DND-41 (cell line): Measurements from ENCODE around the gene CLSTN2.

ENCODE experiments used
- ATAC-seq: fragments of 200-7000 bp; cut with Tn5 transposase; 3 replicates; pipeline ENCODE4 v1.9.1; 2021; ENCODE audit warnings: low read depth; ENCODE audit not compliant: insufficient read depth
- DNase-seq: peaks from one replicate; pipeline ENCODE4 v3.0.0-alpha.2; 2020
- H2AFZ ChIP-seq: 2 replicates; pipeline ENCODE4 v1.6.0; 2012; ENCODE audit warnings: low read depth, low read length
- H3K27ac ChIP-seq: 2 replicates; pipeline ENCODE4 v1.5.1; 2012; ENCODE audit warnings: low read length, inconsistent platforms
- H3K27me3 ChIP-seq: fragments of 200-600 bp; sonication (generic); 2 replicates; pipeline ENCODE4 v1.6.0; 2012; ENCODE audit warnings: low read length, mild to moderate bottlenecking, inconsistent platforms; ENCODE audit not compliant: insufficient read depth, poor library complexity
- H3K36me3 ChIP-seq: 2 replicates; pipeline ENCODE4 v1.5.1; 2012; ENCODE audit warnings: low read length, inconsistent platforms; ENCODE audit not compliant: insufficient read depth
- H3K4me1 ChIP-seq: 2 replicates; pipeline ENCODE4 v1.5.1; 2012; ENCODE audit warnings: mild to moderate bottlenecking, low read length; ENCODE audit not compliant: insufficient read depth
- H3K4me2 ChIP-seq: 2 replicates; pipeline ENCODE4 v1.6.0; 2012; ENCODE audit warnings: mild to moderate bottlenecking, moderate library complexity, low read length, inconsistent platforms; ENCODE audit not compliant: insufficient read depth
- H3K4me3 ChIP-seq, 2 experiments: fragments of 200-600 bp in 1 of 2; shearing (Covaris generic) in 1 of 2; 2 replicates each; pipeline ENCODE4 v1.5.1; 2012 to 2016; ENCODE audit warnings: inconsistent platforms in 2 of 2, low read length in 2 of 2, mild to moderate bottlenecking in 2 of 2, low read depth in 1 of 2, moderate library complexity in 1 of 2
- H3K79me2 ChIP-seq: 2 replicates; pipeline ENCODE4 v1.6.0; 2012; ENCODE audit warnings: low read length, inconsistent platforms; ENCODE audit not compliant: insufficient read depth
- H3K9ac ChIP-seq: 2 replicates; pipeline ENCODE4 v1.6.0; 2012; ENCODE audit warnings: low read depth, mild to moderate bottlenecking, inconsistent platforms, low read length, moderate library complexity
- H3K9me3 ChIP-seq: 2 replicates; pipeline ENCODE4 v1.5.1; 2012; ENCODE audit warnings: low read length, moderate library complexity, mild to moderate bottlenecking, inconsistent platforms; ENCODE audit not compliant: insufficient read depth, severe bottlenecking
- H4K20me1 ChIP-seq: 2 replicates; pipeline ENCODE4 v1.6.0; 2012; ENCODE audit warnings: low read length; ENCODE audit not compliant: insufficient read depth
- EZH2 ChIP-seq: IDR thresholded peaks from 3 replicates; pipeline ENCODE4 v1.6.1; 2012; ENCODE audit warnings: borderline replicate concordance, low read depth, mild to moderate bottlenecking, moderate library complexity, low read length, inconsistent platforms; ENCODE audit not compliant: severe bottlenecking
- TF ChIP-seq, protein P1 (sequence below): IDR thresholded peaks from 2 replicates; pipeline ENCODE4 v1.5.1; 2012; ENCODE audit warnings: borderline replicate concordance, low read length, moderate library complexity, mild to moderate bottlenecking; ENCODE audit not compliant: poor library complexity, severe bottlenecking; ENCODE audit errors: extremely low read depth

CLSTN2 gene

DNA sequence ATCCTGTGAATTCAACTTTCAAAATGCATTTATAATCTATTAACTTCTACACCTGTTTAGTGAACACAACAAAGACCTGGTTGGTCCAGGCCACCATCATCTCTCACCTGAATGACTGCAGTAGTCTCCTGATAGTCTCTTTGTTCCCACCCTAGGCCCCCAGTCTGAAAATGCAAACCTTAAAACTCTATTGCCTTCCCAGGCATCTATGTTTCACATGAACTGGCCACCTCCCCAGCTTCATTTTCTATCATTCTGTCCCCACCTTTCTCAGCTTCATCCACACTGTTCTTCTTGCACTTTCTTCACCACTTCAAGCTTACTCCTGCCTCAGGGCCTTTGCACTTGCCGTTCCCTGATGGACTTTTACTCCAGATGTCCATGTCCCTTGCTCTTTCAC lies 45.0 kb downstream of the CLSTN2 start:
- H4K20me1 ChIP-seq, result no peaks in the 10 kb centered on the region
- no peaks in the 10 kb centered on the region for H3K79me2 ChIP-seq
- H2AFZ ChIP-seq, result no peak overlapping the region
- H3K4me3 ChIP-seq, result no peak overlapping the region
- TF ChIP-seq, protein P1, sequence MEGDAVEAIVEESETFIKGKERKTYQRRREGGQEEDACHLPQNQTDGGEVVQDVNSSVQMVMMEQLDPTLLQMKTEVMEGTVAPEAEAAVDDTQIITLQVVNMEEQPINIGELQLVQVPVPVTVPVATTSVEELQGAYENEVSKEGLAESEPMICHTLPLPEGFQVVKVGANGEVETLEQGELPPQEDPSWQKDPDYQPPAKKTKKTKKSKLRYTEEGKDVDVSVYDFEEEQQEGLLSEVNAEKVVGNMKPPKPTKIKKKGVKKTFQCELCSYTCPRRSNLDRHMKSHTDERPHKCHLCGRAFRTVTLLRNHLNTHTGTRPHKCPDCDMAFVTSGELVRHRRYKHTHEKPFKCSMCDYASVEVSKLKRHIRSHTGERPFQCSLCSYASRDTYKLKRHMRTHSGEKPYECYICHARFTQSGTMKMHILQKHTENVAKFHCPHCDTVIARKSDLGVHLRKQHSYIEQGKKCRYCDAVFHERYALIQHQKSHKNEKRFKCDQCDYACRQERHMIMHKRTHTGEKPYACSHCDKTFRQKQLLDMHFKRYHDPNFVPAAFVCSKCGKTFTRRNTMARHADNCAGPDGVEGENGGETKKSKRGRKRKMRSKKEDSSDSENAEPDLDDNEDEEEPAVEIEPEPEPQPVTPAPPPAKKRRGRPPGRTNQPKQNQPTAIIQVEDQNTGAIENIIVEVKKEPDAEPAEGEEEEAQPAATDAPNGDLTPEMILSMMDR, result no peak
- H3K4me2 ChIP-seq, result no peak overlapping the region
- H3K27ac ChIP-seq, result no peak overlapping the region
- ATAC-seq (no peak), DNase-seq (no peak)
- no peaks in the 10 kb centered on the region for H3K36me3 ChIP-seq
- H3K4me1 ChIP-seq, result no peaks in the 10 kb centered on the region
- H3K9ac ChIP-seq, result no peak overlapping the region
- peaks cover 2% of the 10 kb centered on the region for H3K27me3 ChIP-seq
- H3K9me3 ChIP-seq, result no peaks in the 10 kb centered on the region

DNA sequence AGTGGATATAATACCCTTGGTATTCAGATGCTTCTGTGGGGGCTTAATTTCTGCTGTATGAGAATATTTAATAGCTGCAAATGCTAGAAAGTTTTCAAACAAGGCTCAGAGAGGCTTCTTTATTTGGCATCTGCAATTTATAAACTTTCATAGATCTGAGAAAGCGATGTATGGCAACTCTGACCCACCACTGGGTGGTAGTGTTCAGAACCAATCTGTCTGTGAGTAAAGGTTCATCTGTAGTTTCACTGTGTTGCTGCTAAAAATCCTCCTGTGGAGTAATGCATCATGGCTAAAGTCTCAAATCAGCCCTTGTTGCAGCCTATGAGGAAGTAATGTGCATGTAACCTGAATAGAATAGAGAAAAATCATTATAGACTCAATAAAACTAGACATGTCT lies 47.4 kb downstream of the CLSTN2 start:
- H3K4me1 ChIP-seq, result no peaks in the 10 kb centered on the region
- ATAC-seq, result no peak
- no peak overlapping the region for H3K9ac ChIP-seq
- peaks cover 2% of the 10 kb centered on the region for H3K27me3 ChIP-seq
- no peak overlapping the region for H3K27ac ChIP-seq
- DNase-seq, result no peak
- no peak for TF ChIP-seq EZH2
- TF ChIP-seq, protein P1, result no peak
- no peak overlapping the region for H3K4me2 ChIP-seq
- H3K79me2 ChIP-seq, result no peaks in the 10 kb centered on the region
- H4K20me1 ChIP-seq, result no peaks in the 10 kb centered on the region
- no peaks in the 10 kb centered on the region for H3K9me3 ChIP-seq
- no peak overlapping the region for H2AFZ ChIP-seq
- no peak overlapping the region for H3K4me3 ChIP-seq
- H3K36me3 ChIP-seq, result no peaks in the 10 kb centered on the region

DNA sequence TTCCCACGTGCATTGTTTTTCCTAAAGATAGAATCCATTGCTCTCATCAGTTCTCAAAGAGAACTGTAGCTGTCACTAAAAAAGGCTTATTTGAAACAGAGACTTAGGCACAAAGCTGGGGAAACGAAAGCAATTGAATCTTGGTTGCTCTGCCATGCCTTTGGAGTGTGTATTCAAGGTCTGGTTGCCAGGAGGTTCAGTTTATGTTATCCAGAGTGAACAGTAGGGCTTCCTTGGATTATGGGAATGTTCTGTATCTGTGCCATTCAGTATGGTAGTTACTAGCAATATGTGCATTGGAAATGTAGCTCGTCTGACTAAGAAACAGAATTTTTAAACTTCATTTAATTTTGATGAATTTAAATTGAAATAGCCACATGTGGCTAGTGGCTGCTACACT lies 50.6 kb downstream of the CLSTN2 start:
- ATAC-seq, result no peak
- H3K4me2 ChIP-seq, result no peak overlapping the region
- H3K4me3 ChIP-seq, result no peak overlapping the region
- H3K27ac ChIP-seq, result no peak overlapping the region
- H4K20me1 ChIP-seq, result no peaks in the 10 kb centered on the region
- H2AFZ ChIP-seq, result no peak overlapping the region
- no peak overlapping the region for H3K9ac ChIP-seq
- no peaks in the 10 kb centered on the region for H3K36me3 ChIP-seq
- no peak for DNase-seq
- H3K79me2 ChIP-seq, result no peaks in the 10 kb centered on the region
- H3K27me3 ChIP-seq, result peaks cover 5% of the 10 kb centered on the region
- H3K4me1 ChIP-seq, result no peaks in the 10 kb centered on the region
- no peaks in the 10 kb centered on the region for H3K9me3 ChIP-seq
- TF ChIP-seq EZH2, result no peak
- TF ChIP-seq, protein P1, result no peak

DNA sequence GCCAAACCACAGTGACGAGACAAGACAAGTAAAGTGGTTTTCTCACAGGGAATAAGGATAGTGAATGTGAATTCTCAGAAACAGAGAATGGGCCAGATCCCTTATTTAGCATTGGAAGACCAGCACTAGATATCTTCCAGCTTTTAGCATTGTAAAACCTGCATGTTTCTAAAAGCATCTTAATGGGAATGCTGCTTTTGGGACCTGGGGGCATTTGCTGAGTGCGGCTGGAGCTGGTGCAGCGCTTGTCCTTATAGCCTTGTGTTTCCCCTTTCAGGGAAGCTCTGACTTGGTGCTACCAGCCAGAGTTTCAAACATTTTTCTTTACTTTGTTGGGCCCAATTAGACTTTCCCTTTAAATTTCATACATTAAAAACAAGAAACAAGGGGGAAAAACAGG lies 52.9 kb downstream of the CLSTN2 start:
- no peak overlapping the region for H3K4me3 ChIP-seq
- H3K9ac ChIP-seq, result no peak overlapping the region

More for the DNA sequence above, 52.9 kb downstream of the CLSTN2 start:
- Histone ChIP-seq H3K79me2 (no peaks in the 10 kb centered on the region), H3K27me3 (peaks cover 3% of the 10 kb centered on the region), H3K27ac (no peak overlapping the region), H3K36me3 (no peaks in the 10 kb centered on the region), H4K20me1 (no peaks in the 10 kb centered on the region), H3K4me2 (no peak overlapping the region), H2AFZ (no peak overlapping the region), H3K4me1 (no peaks in the 10 kb centered on the region), H3K9me3 (no peaks in the 10 kb centered on the region)
- DNase-seq (no peak), ATAC-seq (no peak)
- no peak for TF ChIP-seq EZH2
- TF ChIP-seq, protein P1, result no peak
